B cell (primary cell): Measurements from ENCODE around the gene ABTB2. TPM values are rescaled to one million over a fixed set of nuclear protein-coding genes. Genes with fewer than 3 reads are reported as not detected.

ENCODE experiments used
- ATAC-seq: fragments of 200-7000 bp; cut with Tn5 transposase; one replicate; pipeline ENCODE4 v1.10.0; 2021; ENCODE audit warnings: low read depth, mild to moderate bottlenecking, moderate number of reproducible peaks, moderate library complexity
- CTCF ChIA-PET: fragments of 350-600 bp; sonication (Branson Sonifier 250); formaldehyde crosslinking; loops from one replicate; lab custom pipeline; 2021; ENCODE audit warnings: antibody characterized with exemption, inconsistent platforms; lab: Charles Lee
- POLR2A ChIA-PET: fragments of 350-600 bp; sonication (Branson Sonifier 250); formaldehyde crosslinking; loops from one replicate; lab custom pipeline; 2021; ENCODE audit warnings: antibody characterized with exemption; lab: Charles Lee
- DNase-seq: peaks from one replicate; pipeline ENCODE4 v3.0.0; 2013
- H2AFZ ChIP-seq: 2 replicates; pipeline ENCODE4 v1.6.1; 2012; ENCODE audit warnings: mild to moderate bottlenecking, low read depth, low read length; ENCODE audit not compliant: insufficient read depth, poor library complexity, severe bottlenecking
- H3K27ac ChIP-seq, 2 donors: 1 replicate in 1 of 2; 2 replicates in 1 of 2; pipeline ENCODE4 v1.5.1; 2012 to 2013; ENCODE audit warnings: low read length in 2 of 2, mild to moderate bottlenecking in 2 of 2, moderate library complexity in 1 of 2
- H3K27me3 ChIP-seq, 4 experiments: fragments of 200-600 bp in 1 of 4; sonication (generic) in 1 of 4; replicated peaks in 1 of 4; 1 replicate in 2 of 4; 2 replicates in 2 of 4; pipeline versions ENCODE4 v1.6.1 to v1.7.0; 2013 to 2016; ENCODE audit warnings: low read length in 3 of 4, mild to moderate bottlenecking in 2 of 4, mixed read lengths in 1 of 4, moderate library complexity in 1 of 4; ENCODE audit not compliant: insufficient read depth in 4 of 4, control insufficient read depth in 3 of 4; ENCODE audit errors: control extremely low read depth in 1 of 4
- H3K36me3 ChIP-seq, 2 experiments: replicated peaks in 1 of 2; 1 replicate in 1 of 2; 2 replicates in 1 of 2; pipeline versions ENCODE4 v1.6.1 to v1.7.1; 2013; ENCODE audit warnings: low read length in 1 of 2; ENCODE audit not compliant: insufficient read depth in 2 of 2, control insufficient read depth in 1 of 2; ENCODE audit errors: control extremely low read depth in 1 of 2, extremely low read depth in 1 of 2
- H3K4me1 ChIP-seq, 2 donors: fragments of 200-600 bp in 1 of 2; sonication (generic) in 1 of 2; 1 replicate in 1 of 2; 2 replicates in 1 of 2; pipeline versions ENCODE4 v1.5.1 to v1.6.1; 2013 to 2017; ENCODE audit warnings: low read length in 2 of 2; ENCODE audit not compliant: control insufficient read depth in 2 of 2, insufficient read depth in 2 of 2
- H3K4me2 ChIP-seq: replicated peaks from 2 replicates; pipeline ENCODE3; 2012; ENCODE audit warnings: mild to moderate bottlenecking, low read depth, low read length; ENCODE audit not compliant: poor library complexity, severe bottlenecking
- H3K4me3 ChIP-seq, 5 experiments: fragments of 200-600 bp in 1 of 5; sonication (generic) in 1 of 5; 1 replicate in 3 of 5; 2 replicates in 2 of 5; pipeline versions ENCODE4 v1.5.1 to v1.7.0; 2011 to 2016; ENCODE audit warnings: low read length in 4 of 5, mild to moderate bottlenecking in 4 of 5, low read depth in 2 of 5, control low read depth in 1 of 5, moderate library complexity in 1 of 5; ENCODE audit not compliant: insufficient read depth in 1 of 5; ENCODE audit errors: control extremely low read depth in 1 of 5, extremely low read depth in 1 of 5
- H3K79me2 ChIP-seq: fragments of 200-600 bp; sonication (generic); one replicate; pipeline ENCODE4 v1.6.0; 2016; ENCODE audit warnings: low read length; ENCODE audit not compliant: control insufficient read depth, insufficient read depth
- H3K9ac ChIP-seq: fragments of 200-600 bp; sonication (generic); 2 replicates; pipeline ENCODE4 v1.6.1; 2017; ENCODE audit warnings: mild to moderate bottlenecking, low read length, moderate library complexity
- H3K9me3 ChIP-seq, 3 donors: one replicate each; pipeline versions ENCODE4 v1.6.1 to v1.7.1; 2013; ENCODE audit warnings: low read length in 2 of 3; ENCODE audit not compliant: control insufficient read depth in 2 of 3, insufficient read depth in 1 of 3; ENCODE audit errors: control extremely low read depth in 1 of 3
- H4K20me1 ChIP-seq: 2 replicates; pipeline ENCODE4 v1.6.0; 2012; ENCODE audit warnings: mild to moderate bottlenecking, low read length; ENCODE audit not compliant: insufficient read depth, control insufficient read depth, poor library complexity, severe bottlenecking
- H3K27ac Mint-ChIP-seq: one replicate; pipeline ENCODE4 v1.8.0; 2021; ENCODE audit warnings: mixed read lengths
- H3K27me3 Mint-ChIP-seq: one replicate; pipeline ENCODE4 v1.8.0; 2021; ENCODE audit warnings: mixed read lengths
- H3K4me1 Mint-ChIP-seq: one replicate; pipeline ENCODE4 v1.8.0; 2021; ENCODE audit warnings: mixed read lengths
- H3K4me3 Mint-ChIP-seq: one replicate; pipeline ENCODE4 v1.8.0; 2021; ENCODE audit warnings: mixed read lengths
- H3K9me3 Mint-ChIP-seq: one replicate; pipeline ENCODE4 v1.8.0; 2022; ENCODE audit warnings: mixed read lengths; ENCODE audit not compliant: insufficient read depth
- CTCF ChIP-seq: fragments of 200-600 bp; IDR thresholded peaks from one replicate; pipeline ENCODE4 v1.8.0; 2022; ENCODE audit warnings: antibody characterized with exemption, mild to moderate bottlenecking
- EZH2 ChIP-seq: IDR thresholded peaks from 2 replicates; pipeline ENCODE4 v1.6.1; 2012; ENCODE audit warnings: borderline replicate concordance, low read depth, mild to moderate bottlenecking, moderate library complexity, low read length; ENCODE audit not compliant: insufficient read depth, poor library complexity, severe bottlenecking
- WGBS: methylation state at CpG from one replicate; pipeline ENCODE4 v1.1.5; 2013; ENCODE audit warnings: missing lambda C conversion rate; ENCODE audit not compliant: insufficient coverage; 5-methylcytosine and 5-hydroxymethylcytosine counted together
- intact Hi-C: fragments of 100-400 bp; cut with micrococcal nuclease; formaldehyde crosslinking; loops from one replicate; pipeline ENCODE4 v1.10.0; 2022
- polyA plus RNA-seq: library from polyadenylated mRNA; depleted of rRNA; stranded (reverse); fragments of >200 nt; gene quantifications from 2 replicates; pipeline ENCODE4 v1.2.3, GENCODE V29; 2012
- total RNA-seq, 2 donors: library from RNA; stranded (reverse); fragments of 120-200 nt in 1 of 2; gene quantifications; 1 replicate in 1 of 2; 2 replicates in 1 of 2; pipeline versions ENCODE4 v1.2.3 to v1.2.4, GENCODE V29; 2013 to 2022

The ABTB2 gene
- total and polyA plus RNA-seq, 2 donors (not counting 1 experiment from before 2014, with no cell fraction given) = 0.30 to 5.9 TPM

GRCh38 chr11:34302046-34302921, 55.5 kb downstream of the ABTB2 start:
- Histone ChIP-seq H3K9ac (no peak overlapping the region), H3K4me3 (no peak overlapping the region), H3K36me3 (no peaks in the 10 kb centered on the region), H3K27me3 (no peaks in the 10 kb centered on the region), H3K27ac (no peak overlapping the region), H2AFZ (no peak overlapping the region), H3K4me2 (no peak overlapping the region), H4K20me1 (no peaks in the 10 kb centered on the region), H3K79me2 (no peaks in the 10 kb centered on the region), H3K4me1 (peaks cover 10 to 11% of the 10 kb centered on the region in 2 donors), H3K9me3 (no peaks in the 10 kb centered on the region)
- Mint-ChIP-seq H3K27me3 (no peaks in the 10 kb centered on the region), H3K9me3 (no peaks in the 10 kb centered on the region), H3K4me1 (peaks cover 25% of the 10 kb centered on the region), H3K27ac (no peak overlapping the region), H3K4me3 (no peak overlapping the region)
- ATAC-seq (no peak), DNase-seq (no peak)
- ChIA-PET POLR2A (no interaction called here), CTCF (no interaction called here)
- intact Hi-C loops = no loop called here
- 83% methylated on average over 2 of the region's 4 CpGs for WGBS
- TF ChIP-seq EZH2 (no peak), CTCF (no peak)

- H3K4me3 Mint-ChIP-seq = peak overlapping the region; percentile 76
- CTCF ChIA-PET = interaction anchor here (0.9 kb wide), 1 partner anchor 9 kb away, joined by 3 read pairs; no protein-coding TSS in a partner anchor
- H2AFZ ChIP-seq = peak overlapping the region; percentile 67
These were observed 56.9 kb downstream of the ABTB2 start for GRCh38 chr11:34300926-34301295.

More at GRCh38 chr11:34300926-34301295, 56.9 kb downstream of the ABTB2 start:
- H3K36me3 ChIP-seq = no peaks in the 10 kb centered on the region
- TF ChIP-seq EZH2 (no peak), CTCF (no peak)
- no peaks in the 10 kb centered on the region for H3K9me3 ChIP-seq
- POLR2A ChIA-PET = no interaction called here
- no peaks in the 10 kb centered on the region for H3K27me3 ChIP-seq
- peak overlapping the region in 2 of 5 experiments; percentile 3 to 36 for H3K4me3 ChIP-seq
- no peak for DNase-seq
- no peak overlapping the region for H3K27ac ChIP-seq
- Mint-ChIP-seq H3K9me3 (no peaks in the 10 kb centered on the region), H3K27ac (peak overlapping the region; percentile 33), H3K4me1 (peaks cover 25% of the 10 kb centered on the region), H3K27me3 (no peaks in the 10 kb centered on the region)
- H3K79me2 ChIP-seq = no peaks in the 10 kb centered on the region
- no peaks in the 10 kb centered on the region for H4K20me1 ChIP-seq
- ATAC-seq = no peak
- intact Hi-C loops = no loop called here
- H3K9ac ChIP-seq = peak overlapping the region; percentile 37
- H3K4me1 ChIP-seq = peaks cover 10 to 11% of the 10 kb centered on the region in 2 donors
- WGBS = 45% methylated on average over 1 of the region's 3 CpGs
- H3K4me2 ChIP-seq = peak overlapping the region; percentile 64
